ENCODE results near the gene LMAN2.

The LMAN2 gene

DNA sequence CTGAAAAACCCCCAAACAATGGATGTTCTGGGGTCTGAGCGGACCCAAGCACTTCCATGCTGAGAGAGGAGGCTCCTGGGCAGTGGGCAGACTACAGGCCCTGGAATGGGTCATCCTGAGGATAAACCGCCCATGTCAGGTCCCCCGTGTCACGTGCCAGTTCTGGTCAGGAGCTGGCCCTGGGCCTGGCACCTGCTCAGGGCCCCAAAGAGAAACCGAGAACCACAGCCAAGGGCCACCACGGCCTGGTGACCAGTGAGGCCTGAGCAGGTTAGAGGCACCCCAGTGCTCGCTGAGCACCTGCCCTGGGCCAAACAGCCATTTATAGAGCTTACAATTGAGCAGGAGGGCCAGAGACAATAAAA, 15.8 kb downstream of the LMAN2 start:
- no peak overlapping the region for H3K4me3 ChIP-seq (ENCODE audit: low read depth, low read length)
- TF ChIP-seq, protein P1, sequence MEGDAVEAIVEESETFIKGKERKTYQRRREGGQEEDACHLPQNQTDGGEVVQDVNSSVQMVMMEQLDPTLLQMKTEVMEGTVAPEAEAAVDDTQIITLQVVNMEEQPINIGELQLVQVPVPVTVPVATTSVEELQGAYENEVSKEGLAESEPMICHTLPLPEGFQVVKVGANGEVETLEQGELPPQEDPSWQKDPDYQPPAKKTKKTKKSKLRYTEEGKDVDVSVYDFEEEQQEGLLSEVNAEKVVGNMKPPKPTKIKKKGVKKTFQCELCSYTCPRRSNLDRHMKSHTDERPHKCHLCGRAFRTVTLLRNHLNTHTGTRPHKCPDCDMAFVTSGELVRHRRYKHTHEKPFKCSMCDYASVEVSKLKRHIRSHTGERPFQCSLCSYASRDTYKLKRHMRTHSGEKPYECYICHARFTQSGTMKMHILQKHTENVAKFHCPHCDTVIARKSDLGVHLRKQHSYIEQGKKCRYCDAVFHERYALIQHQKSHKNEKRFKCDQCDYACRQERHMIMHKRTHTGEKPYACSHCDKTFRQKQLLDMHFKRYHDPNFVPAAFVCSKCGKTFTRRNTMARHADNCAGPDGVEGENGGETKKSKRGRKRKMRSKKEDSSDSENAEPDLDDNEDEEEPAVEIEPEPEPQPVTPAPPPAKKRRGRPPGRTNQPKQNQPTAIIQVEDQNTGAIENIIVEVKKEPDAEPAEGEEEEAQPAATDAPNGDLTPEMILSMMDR (IDR thresholded peaks at IDR 0.05; ENCODE audit: low read depth, low read length, missing control alignments): no peak
- DNase-seq (ENCODE audit: low read depth): no peak

- H3K4me3 ChIP-seq (ENCODE audit: low read depth, low read length): no peak overlapping the region
- TF ChIP-seq, protein P1 (IDR thresholded peaks at IDR 0.05; ENCODE audit: low read depth, low read length, missing control alignments): no peak
- DNase-seq (ENCODE audit: low read depth): no peak
Observed at GRCh38 chr5:177334781-177335700, 16.4 kb downstream of the LMAN2 start.

DNA sequence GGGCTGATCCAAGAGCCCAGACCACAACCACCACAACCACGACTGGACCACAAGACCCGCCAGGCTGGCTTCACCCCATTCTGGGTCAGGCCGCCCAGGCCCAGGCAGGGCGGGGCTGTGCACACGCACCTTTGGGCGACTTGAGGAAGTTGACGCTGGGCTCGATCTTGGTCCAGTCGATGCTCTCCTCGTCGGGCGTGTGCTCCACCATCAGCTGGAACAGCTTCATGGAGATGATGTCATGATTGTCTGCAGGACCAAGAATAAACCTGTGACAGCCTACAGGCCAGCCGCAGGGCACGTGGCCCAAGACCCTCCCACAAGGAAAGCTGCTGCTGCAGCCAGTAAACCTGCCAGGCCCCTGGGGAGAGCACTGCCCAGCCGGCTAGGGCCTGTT, 17.3 kb downstream of the LMAN2 start:
- TF ChIP-seq, protein P1 (IDR thresholded peaks at IDR 0.05; ENCODE audit: low read depth, low read length, missing control alignments): no peak
- DNase-seq (ENCODE audit: low read depth): no peak
- no peak overlapping the region for H3K4me3 ChIP-seq (ENCODE audit: low read depth, low read length)

DNA sequence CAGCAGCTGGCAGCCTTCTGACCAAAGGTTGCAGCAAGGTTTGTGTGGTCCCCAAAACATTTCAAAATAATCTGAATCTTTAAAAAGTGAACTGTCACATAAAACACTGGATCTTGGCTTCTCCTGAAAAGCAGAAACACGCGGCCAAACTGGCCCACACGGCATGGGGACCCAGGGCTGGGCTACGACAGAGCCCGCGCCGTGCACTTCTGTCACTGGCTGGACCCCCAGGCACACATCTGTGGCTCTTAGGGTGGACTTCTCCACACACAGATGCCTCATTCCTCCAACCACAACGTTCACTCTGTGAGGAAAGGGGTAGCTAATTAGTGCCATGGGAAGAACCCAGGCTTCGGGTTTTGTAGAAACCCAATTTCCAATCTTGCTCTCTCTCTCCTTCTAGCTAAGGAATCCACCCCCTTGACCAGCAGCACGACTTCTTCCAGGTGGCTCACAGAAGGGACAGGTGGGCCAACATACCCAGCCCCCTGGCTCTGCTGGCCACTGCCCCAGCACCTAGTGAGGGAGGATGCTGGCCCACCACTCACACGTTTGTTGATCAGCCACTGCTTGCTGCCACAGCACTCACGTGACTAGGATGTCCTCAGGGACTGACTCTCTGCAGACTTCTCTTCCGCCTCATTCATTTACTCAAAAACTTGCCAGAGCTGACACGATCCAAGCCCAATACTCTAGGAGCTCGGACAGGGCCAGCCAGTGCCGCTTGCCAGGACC, 17.9 kb downstream of the LMAN2 start:
- no peak for DNase-seq (ENCODE audit: low read depth)
- H3K4me3 ChIP-seq (ENCODE audit: low read depth, low read length): no peak overlapping the region
- TF ChIP-seq, protein P1 (IDR thresholded peaks at IDR 0.05; ENCODE audit: low read depth, low read length, missing control alignments): no peak

GRCh38 chr5:177332896-177333260, 18.6 kb downstream of the LMAN2 start:
- DNase-seq (ENCODE audit: low read depth): no peak
- TF ChIP-seq, protein P1 (IDR thresholded peaks at IDR 0.05; ENCODE audit: low read depth, low read length, missing control alignments): no peak
- no peak overlapping the region for H3K4me3 ChIP-seq (ENCODE audit: low read depth, low read length)

GRCh38 chr5:177332031-177332895, 19.2 kb downstream of the LMAN2 start:
- DNase-seq (ENCODE audit: low read depth): no peak
- TF ChIP-seq, protein P1 (IDR thresholded peaks at IDR 0.05; ENCODE audit: low read depth, low read length, missing control alignments): no peak
- no peak overlapping the region for H3K4me3 ChIP-seq (ENCODE audit: low read depth, low read length)
